ENCODE measurements around the gene PAH. TPM values are rescaled to one million over a fixed set of nuclear protein-coding genes. Genes with fewer than 3 reads are reported as not detected.

PAH gene
- polyA plus RNA-seq, 5 donors, result 0.05 to 6.3 (median 0.31) TPM

- DNase-seq, result no peak
Measured at GRCh38 chr12:102950950-102951619, 34.0 kb upstream of the PAH start.

- no peak for DNase-seq
Measured at GRCh38 chr12:102950107-102950949, 33.3 kb upstream of the PAH start.

- DNase-seq, result peak in 1 of 2 donors; percentile 45
Measured at GRCh38 chr12:102948941-102949352, 31.9 kb upstream of the PAH start.

GRCh38 chr12:102946042-102946441, 29.0 kb upstream of the PAH start:
- DNase-seq, result no peak

GRCh38 chr12:102939670-102940222, 22.7 kb upstream of the PAH start:
- DNase-seq, result no peak

GRCh38 chr12:102939059-102939458, 22.0 kb upstream of the PAH start:
- DNase-seq, result no peak

GRCh38 chr12:102933168-102933567, 16.1 kb upstream of the PAH start:
- no peak for DNase-seq

- no peak for DNase-seq
Measured at GRCh38 chr12:102927220-102927619, 10.2 kb upstream of the PAH start.

GRCh38 chr12:102921240-102921639, 4.2 kb upstream of the PAH start:
- no peak for DNase-seq

GRCh38 chr12:102920271-102920670, 3.2 kb upstream of the PAH start:
- no peak for DNase-seq

GRCh38 chr12:102918840-102919239, 1.8 kb upstream of the PAH start:
- DNase-seq, result no peak

- no peak for DNase-seq
Measured at GRCh38 chr12:102916252-102917025, 605 bp downstream of the PAH start.

- no peak for DNase-seq
Measured at GRCh38 chr12:102913453-102914226, 3.4 kb downstream of the PAH start.

- no peak for DNase-seq
Measured at GRCh38 chr12:102912258-102912657, 4.8 kb downstream of the PAH start.

- no peak for DNase-seq
Measured at GRCh38 chr12:102911320-102911719, 5.7 kb downstream of the PAH start.

GRCh38 chr12:102910792-102911191, 6.3 kb downstream of the PAH start:
- no peak for DNase-seq

GRCh38 chr12:102910137-102910536, 6.9 kb downstream of the PAH start:
- DNase-seq, result no peak

GRCh38 chr12:102907918-102908317, 9.1 kb downstream of the PAH start:
- no peak for DNase-seq

GRCh38 chr12:102905229-102905628, 11.8 kb downstream of the PAH start:
- no peak for DNase-seq

- DNase-seq, result no peak
Measured at GRCh38 chr12:102903337-102904007, 13.6 kb downstream of the PAH start.

- DNase-seq, result no peak
Measured at GRCh38 chr12:102902093-102902492, 15.0 kb downstream of the PAH start.

All from right lung (tissue), 5 donors.